ENCODE measurements around the gene SLITRK5.

SLITRK5 gene

GRCh38 chr13:87712012-87712411 is 40.8 kb downstream of the SLITRK5 start:
- DNase-seq = no peak
